SH-SY5Y (cell line): ENCODE measurements around the gene PRM3.

Experiments used
- GATA2 ChIP-seq: IDR thresholded peaks from 2 replicates; pipeline ENCODE4 v1.6.1; 2011; ENCODE audit warnings: mild to moderate bottlenecking, low read depth, low read length
- GATA3 ChIP-seq: IDR thresholded peaks from 2 replicates; pipeline ENCODE4 v1.6.1; 2011; ENCODE audit warnings: low read depth, mild to moderate bottlenecking, low read length, moderate library complexity

- TF ChIP-seq GATA2 (no peak; the same call in 1 of the 2 replicates), GATA3 (no peak)
These were observed 17.4 kb downstream of the PRM3 start, which contains the start of gene SOCS1 for GRCh38 chr16:11255737-11256660.
